Kidney (tissue), 14 donors: ENCODE results near the gene TCL1B. TPM values are rescaled to one million over a fixed set of nuclear protein-coding genes. Genes with fewer than 3 reads are reported as not detected.

ENCODE experiments used
- DNase-seq, 5 donors: peaks; one replicate each; pipeline ENCODE4 v3.0.0-alpha.2; 2013 to 2020
- FAIRE-seq: peaks from 2 replicates; lab custom pipeline; 2012; peaks lifted over from hg19 to GRCh38; lab: Jason Lieb, UNC
- H3K27ac ChIP-seq, 2 donors: one replicate each; pipeline ENCODE4 v1.7.0; 2013; ENCODE audit warnings: low read depth in 2 of 2, low read length in 2 of 2, inconsistent platforms in 1 of 2
- H3K27me3 ChIP-seq: one replicate; pipeline ENCODE4 v1.7.1; 2013; ENCODE audit warnings: low read length, inconsistent platforms; ENCODE audit not compliant: control insufficient read depth, insufficient read depth
- H3K36me3 ChIP-seq, 3 donors: one replicate each; pipeline versions ENCODE4 v1.7.0 to v1.7.1; 2013; ENCODE audit warnings: low read length in 3 of 3, control low read depth in 1 of 3, inconsistent platforms in 1 of 3; ENCODE audit not compliant: insufficient read depth in 3 of 3, control insufficient read depth in 2 of 3
- H3K4me1 ChIP-seq, 3 donors: one replicate each; pipeline versions ENCODE4 v1.7.0 to v1.7.1; 2013; ENCODE audit warnings: low read length in 3 of 3, inconsistent platforms in 1 of 3, low read depth in 1 of 3; ENCODE audit not compliant: control insufficient read depth in 2 of 3, insufficient read depth in 2 of 3
- H3K4me3 ChIP-seq, 3 donors: one replicate each; pipeline versions ENCODE4 v1.7.0 to v1.8.1; 2013; ENCODE audit warnings: low read length in 3 of 3, control low read depth in 1 of 3, inconsistent platforms in 1 of 3
- H3K9ac ChIP-seq, 3 donors: one replicate each; pipeline versions ENCODE4 v1.7.0 to v1.7.1; 2013; ENCODE audit warnings: low read length in 3 of 3, control low read depth in 1 of 3, inconsistent platforms in 1 of 3
- H3K9me3 ChIP-seq, 3 donors: one replicate each; pipeline versions ENCODE4 v1.7.0 to v1.7.1; 2013; ENCODE audit warnings: low read length in 3 of 3, control low read depth in 1 of 3, inconsistent platforms in 1 of 3; ENCODE audit not compliant: control insufficient read depth in 2 of 3, insufficient read depth in 1 of 3
- CTCF ChIP-seq: IDR thresholded peaks from 3 replicates; pipeline ENCODE4 v1.5.1; 2012; ENCODE audit warnings: mild to moderate bottlenecking, moderate library complexity, borderline replicate concordance; ENCODE audit not compliant: insufficient read depth; ENCODE audit errors: extremely low read depth
- intact Hi-C: fragments of 100-400 bp; cut with DNase I; formaldehyde crosslinking; loops from one replicate; pipeline ENCODE4 v1.11.1; 2022
- polyA plus RNA-seq: library from polyadenylated mRNA; stranded (reverse); fragments of 350-450 nt; fragmentation: Illumina TruSeq; extraction: RNeasy Lipid Tissue Mini Kit (QIAGEN cat#74804); gene quantifications from one replicate; pipeline ENCODE4 v1.2.3, GENCODE V29; 2014; ENCODE audit warnings: low read depth, low replicate concordance; ENCODE audit not compliant: insufficient read depth
- total RNA-seq: library from RNA; stranded (reverse); fragmentation: NEBNext Ultra II Directional; extraction: Animal tissue kit (Norgen Biotek cat#: 25700); gene quantifications from one replicate; pipeline ENCODE4 v1.2.1, GENCODE V29; 2021
- donor health status: control.
- donor health status: control.
- donor health status: control.
- donor health status: control.
- donor health status: control.
- donor health status: DM: yes; HTN: yes; CAD: no.
- donor health status: Normal renal cell carcinoma (clear cell type).

Gene TCL1B
- total and polyA plus RNA-seq, 2 donors from 2014 or later, result not detected

- no peak overlapping the region for H3K27ac ChIP-seq
- intact Hi-C loops, result no loop called here
- no peaks in the 10 kb centered on the region for H3K27me3 ChIP-seq
- TF ChIP-seq CTCF, result peak; percentile 46
- no peak for FAIRE-seq
- H3K9me3 ChIP-seq, result peaks cover 0 to 10% (median 0%) of the 10 kb centered on the region in 3 donors
- H3K4me3 ChIP-seq, result no peak overlapping the region
- peak in 3 of 5 donors; percentile 42 to 78 (median 42) for DNase-seq
- no peaks in the 10 kb centered on the region for H3K4me1 ChIP-seq
- no peak overlapping the region for H3K9ac ChIP-seq
- no peaks in the 10 kb centered on the region for H3K36me3 ChIP-seq
Observed at GRCh38 chr14:95679998-95680735, 6.1 kb upstream of the TCL1B start.

GRCh38 chr14:95681153-95681552, 5.1 kb upstream of the TCL1B start:
- no peaks in the 10 kb centered on the region for H3K4me1 ChIP-seq
- H3K9me3 ChIP-seq, result peaks cover 0 to 8% (median 0%) of the 10 kb centered on the region in 3 donors
- no peak for TF ChIP-seq CTCF
- H3K27ac ChIP-seq, result no peak overlapping the region
- H3K27me3 ChIP-seq, result no peaks in the 10 kb centered on the region
- DNase-seq (no peak), FAIRE-seq (no peak)
- no peak overlapping the region for H3K9ac ChIP-seq
- H3K36me3 ChIP-seq, result no peaks in the 10 kb centered on the region
- intact Hi-C loops, result no loop called here
- no peak overlapping the region for H3K4me3 ChIP-seq

- Histone ChIP-seq H3K36me3 (no peaks in the 10 kb centered on the region), H3K4me3 (no peak overlapping the region), H3K9ac (no peak overlapping the region), H3K9me3 (no peaks in the 10 kb centered on the region), H3K27ac (no peak overlapping the region), H3K27me3 (no peaks in the 10 kb centered on the region), H3K4me1 (no peaks in the 10 kb centered on the region)
- intact Hi-C loops, result no loop called here
- peak; percentile 49 for TF ChIP-seq CTCF
- DNase-seq (no peak), FAIRE-seq (no peak)
Observed at GRCh38 chr14:95683793-95684192, 2.4 kb upstream of the TCL1B start.
